H9 (cell line): Measurements from ENCODE around the gene MPZL1. TPM values are rescaled to one million over a fixed set of nuclear protein-coding genes. Genes with fewer than 3 reads are reported as not detected.

ENCODE experiments used
- DNase-seq: peaks from one replicate; pipeline ENCODE4 v3.0.0-alpha.2; 2017
- H2AFZ ChIP-seq: one replicate; pipeline ENCODE4 v1.6.1; 2013; ENCODE audit warnings: mild to moderate bottlenecking, low read length, control low read depth, moderate library complexity
- H2AK5ac ChIP-seq: 2 replicates; pipeline ENCODE4 v1.6.1; 2013; ENCODE audit warnings: low read length, control low read depth, mixed read lengths; ENCODE audit not compliant: insufficient read length
- H2BK120ac ChIP-seq: one replicate; pipeline ENCODE4 v1.6.1; 2013; ENCODE audit warnings: low read depth, mild to moderate bottlenecking, low read length, control low read depth, inconsistent platforms; ENCODE audit not compliant: poor library complexity, severe bottlenecking
- H2BK12ac ChIP-seq: 2 replicates; pipeline ENCODE4 v1.6.1; 2013; ENCODE audit warnings: low read length, control low read depth, mixed read lengths, low read depth; ENCODE audit not compliant: insufficient read length
- H2BK15ac ChIP-seq: 2 replicates; pipeline ENCODE4 v1.6.1; 2013; ENCODE audit warnings: low read depth, low read length, control low read depth
- H2BK20ac ChIP-seq: one replicate; pipeline ENCODE4 v1.6.1; 2013; ENCODE audit warnings: low read depth, mild to moderate bottlenecking, low read length, control low read depth, inconsistent platforms; ENCODE audit not compliant: poor library complexity, severe bottlenecking
- H2BK5ac ChIP-seq: 2 replicates; pipeline ENCODE4 v1.6.1; 2013; ENCODE audit warnings: low read length, control low read depth, mixed read lengths; ENCODE audit not compliant: insufficient read length
- H3K14ac ChIP-seq: 2 replicates; pipeline ENCODE4 v1.6.1; 2013; ENCODE audit warnings: low read length, control low read depth; ENCODE audit not compliant: insufficient read depth
- H3K18ac ChIP-seq: 2 replicates; pipeline ENCODE4 v1.6.1; 2013; ENCODE audit warnings: low read depth, mild to moderate bottlenecking, mixed read lengths, low read length, control low read depth; ENCODE audit not compliant: insufficient read length
- H3K23ac ChIP-seq: 2 replicates; pipeline ENCODE4 v1.6.1; 2013; ENCODE audit warnings: low read length, control low read depth, mixed read lengths, low read depth; ENCODE audit not compliant: insufficient read length
- H3K23me2 ChIP-seq: 2 replicates; pipeline ENCODE4 v1.6.1; 2013; ENCODE audit warnings: low read depth, mild to moderate bottlenecking, mixed read lengths, low read length, control low read depth; ENCODE audit not compliant: insufficient read length, poor library complexity, severe bottlenecking
- H3K27ac ChIP-seq: 2 replicates; pipeline ENCODE4 v1.5.1; 2013; ENCODE audit warnings: low read length, control low read depth, mixed read lengths, low read depth; ENCODE audit not compliant: insufficient read length
- H3K27me3 ChIP-seq: 2 replicates; pipeline ENCODE4 v1.6.1; 2013; ENCODE audit warnings: low read length, control low read depth, inconsistent platforms; ENCODE audit not compliant: insufficient read depth
- H3K4ac ChIP-seq: 2 replicates; pipeline ENCODE4 v1.6.1; 2013; ENCODE audit warnings: low read depth, mild to moderate bottlenecking, control low read depth, inconsistent platforms, low read length, moderate library complexity
- H3K4me1 ChIP-seq: 2 replicates; pipeline ENCODE4 v1.6.1; 2013; ENCODE audit warnings: low read length, control low read depth, inconsistent platforms; ENCODE audit not compliant: insufficient read depth
- H3K4me2 ChIP-seq: 2 replicates; pipeline ENCODE4 v1.6.1; 2013; ENCODE audit warnings: low read length, control low read depth, mixed read lengths; ENCODE audit not compliant: insufficient read length, insufficient read depth
- H3K56ac ChIP-seq: 2 replicates; pipeline ENCODE4 v1.6.1; 2013; ENCODE audit warnings: low read depth, mild to moderate bottlenecking, mixed read lengths, low read length, control low read depth; ENCODE audit not compliant: insufficient read length
- H3K79me1 ChIP-seq: 2 replicates; pipeline ENCODE4 v1.6.1; 2013; ENCODE audit warnings: low read depth, mild to moderate bottlenecking, moderate library complexity, low read length, control low read depth, inconsistent platforms; ENCODE audit not compliant: insufficient read depth, poor library complexity, severe bottlenecking
- H3K79me2 ChIP-seq: 2 replicates; pipeline ENCODE4 v1.6.1; 2013; ENCODE audit warnings: low read length, control low read depth, inconsistent platforms; ENCODE audit not compliant: insufficient read depth
- H3K9ac ChIP-seq: 2 replicates; pipeline ENCODE4 v1.6.1; 2013; ENCODE audit warnings: low read length, control low read depth, mixed read lengths; ENCODE audit not compliant: insufficient read length; ENCODE audit errors: extremely low read depth
- H3K9me3 ChIP-seq: one replicate; pipeline ENCODE4 v1.6.1; 2013; ENCODE audit warnings: low read depth, low read length, inconsistent platforms; ENCODE audit not compliant: control insufficient read depth
- H3T11ph ChIP-seq: one replicate; pipeline ENCODE4 v1.6.1; 2013; ENCODE audit warnings: mild to moderate bottlenecking, low read length, control low read depth, inconsistent platforms
- H4K20me1 ChIP-seq: one replicate; pipeline ENCODE4 v1.6.1; 2013; ENCODE audit not compliant: control insufficient read depth, insufficient read length, insufficient read depth
- H4K5ac ChIP-seq: 2 replicates; pipeline ENCODE4 v1.6.1; 2013; ENCODE audit warnings: low read depth, mild to moderate bottlenecking, mixed read lengths, low read length, control low read depth; ENCODE audit not compliant: insufficient read length
- H4K8ac ChIP-seq: replicated peaks from 2 replicates; pipeline ENCODE4 v1.6.1; 2013; ENCODE audit warnings: low read length, control low read depth, mixed read lengths, low read depth; ENCODE audit not compliant: insufficient read length
- H4K91ac ChIP-seq: 2 replicates; pipeline ENCODE4 v1.6.1; 2013; ENCODE audit warnings: low read depth, mild to moderate bottlenecking, moderate library complexity, mixed read lengths, low read length, control low read depth; ENCODE audit not compliant: insufficient read length
- H3K27ac Mint-ChIP-seq, 3 experiments: 2 replicates in 2 of 3; 3 replicates in 1 of 3; pipeline ENCODE4 v1.8.0; 2020 to 2021; ENCODE audit warnings: mixed read lengths in 3 of 3, mild to moderate bottlenecking in 1 of 3, moderate library complexity in 1 of 3
- H3K27me3 Mint-ChIP-seq: 2 replicates; pipeline ENCODE4 v1.8.0; 2021; ENCODE audit warnings: low read depth, mild to moderate bottlenecking, moderate library complexity, mixed read lengths
- H3K36me3 Mint-ChIP-seq, 3 experiments: 2 replicates in 2 of 3; 3 replicates in 1 of 3; pipeline ENCODE4 v1.8.0; 2020 to 2021; ENCODE audit warnings: low read depth in 3 of 3, mixed read lengths in 3 of 3; ENCODE audit not compliant: insufficient read depth in 1 of 3
- H3K4me1 Mint-ChIP-seq, 2 experiments: 2 replicates each; pipeline ENCODE4 v1.8.0; 2020; ENCODE audit warnings: mixed read lengths in 2 of 2
- H3K4me3 Mint-ChIP-seq, 2 experiments: 2 replicates in 1 of 2; 3 replicates in 1 of 2; pipeline ENCODE4 v1.8.0; 2020 to 2021; ENCODE audit warnings: mild to moderate bottlenecking in 2 of 2, mixed read lengths in 2 of 2, moderate library complexity in 1 of 2
- H3K9me3 Mint-ChIP-seq, 2 experiments: 2 replicates in 1 of 2; 3 replicates in 1 of 2; pipeline ENCODE4 v1.8.0; 2020; ENCODE audit warnings: mild to moderate bottlenecking in 2 of 2, mixed read lengths in 2 of 2, moderate library complexity in 1 of 2
- WGBS: extraction: QIAGEN DNeasy Blood & Tissue Kit; methylation state at CpG from one replicate; pipeline ENCODE4 v1.1.7; 2013; ENCODE audit warnings: missing lambda C conversion rate, low lambda C conversion rate, mixed read lengths; ENCODE audit not compliant: insufficient read length; ENCODE audit errors: extremely low coverage; 5-methylcytosine and 5-hydroxymethylcytosine counted together
- total RNA-seq: library from RNA; stranded (reverse); gene quantifications from 2 replicates; pipeline ENCODE4 v1.2.1, GENCODE V29; 2021
- TF ChIP-seq, protein P1 (sequence below): fragments of 200-600 bp; sonication (generic); conservative IDR thresholded peaks from 3 replicates; pipeline ENCODE4 v1.8.0; 2021; ENCODE audit warnings: antibody characterized with exemption, mild to moderate bottlenecking

Gene MPZL1
- total RNA-seq, 1 experiment from 2014 or later = 60.7 TPM

DNA sequence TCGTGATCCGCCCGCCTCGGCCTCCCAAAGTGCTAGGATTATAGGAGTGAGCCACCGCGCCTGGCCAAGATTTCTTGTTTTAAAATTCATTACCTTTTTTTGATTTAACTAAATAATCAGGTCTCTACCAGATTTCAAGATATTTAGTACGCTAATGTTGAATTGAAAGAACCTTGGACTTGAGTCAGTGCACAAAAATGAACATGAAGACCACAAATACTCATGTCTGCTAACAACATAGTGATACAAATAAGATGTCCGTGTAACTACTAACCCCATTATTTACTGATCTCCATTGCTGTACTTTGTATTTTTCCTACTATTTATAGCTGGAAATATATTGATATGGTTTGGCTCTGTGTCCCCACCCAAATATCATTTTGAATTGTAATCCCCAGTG is 16.4 kb downstream of the MPZL1 start:
- no peak overlapping the region for H2BK120ac ChIP-seq
- no peak overlapping the region for H2BK20ac ChIP-seq
- no peaks in the 10 kb centered on the region for H3K79me1 ChIP-seq
- no peak overlapping the region for H3K18ac ChIP-seq
- H3K27me3 Mint-ChIP-seq = no peaks in the 10 kb centered on the region; the same call in 1 of the 2 replicates
- no peak overlapping the region for H2AK5ac ChIP-seq
- no peaks in the 10 kb centered on the region for H3K27me3 ChIP-seq
- peaks cover 4 to 5% of the 10 kb centered on the region in 2 experiments; a peak in 3 of 5 replicates for H3K9me3 Mint-ChIP-seq
- H3K36me3 Mint-ChIP-seq = peaks cover 8 to 12% (median 9%) of the 10 kb centered on the region in 3 experiments
- H3K79me2 ChIP-seq = peaks cover 11% of the 10 kb centered on the region; the same call in 1 of the 2 replicates
- H4K20me1 ChIP-seq = no peaks in the 10 kb centered on the region
- no peak overlapping the region for H4K8ac ChIP-seq
- no peak overlapping the region for H3K27ac ChIP-seq
- H3K14ac ChIP-seq = no peak overlapping the region
- no peak overlapping the region for H3T11ph ChIP-seq
- no peak overlapping the region for H2AFZ ChIP-seq
- no peak overlapping the region for H2BK5ac ChIP-seq
- no peak overlapping the region for H4K5ac ChIP-seq
- no peak overlapping the region for H4K91ac ChIP-seq
- no peak overlapping the region for H2BK15ac ChIP-seq
- H3K56ac ChIP-seq = no peak overlapping the region
- H3K23ac ChIP-seq = no peak overlapping the region
- H3K4ac ChIP-seq = no peak overlapping the region
- TF ChIP-seq, protein P1, sequence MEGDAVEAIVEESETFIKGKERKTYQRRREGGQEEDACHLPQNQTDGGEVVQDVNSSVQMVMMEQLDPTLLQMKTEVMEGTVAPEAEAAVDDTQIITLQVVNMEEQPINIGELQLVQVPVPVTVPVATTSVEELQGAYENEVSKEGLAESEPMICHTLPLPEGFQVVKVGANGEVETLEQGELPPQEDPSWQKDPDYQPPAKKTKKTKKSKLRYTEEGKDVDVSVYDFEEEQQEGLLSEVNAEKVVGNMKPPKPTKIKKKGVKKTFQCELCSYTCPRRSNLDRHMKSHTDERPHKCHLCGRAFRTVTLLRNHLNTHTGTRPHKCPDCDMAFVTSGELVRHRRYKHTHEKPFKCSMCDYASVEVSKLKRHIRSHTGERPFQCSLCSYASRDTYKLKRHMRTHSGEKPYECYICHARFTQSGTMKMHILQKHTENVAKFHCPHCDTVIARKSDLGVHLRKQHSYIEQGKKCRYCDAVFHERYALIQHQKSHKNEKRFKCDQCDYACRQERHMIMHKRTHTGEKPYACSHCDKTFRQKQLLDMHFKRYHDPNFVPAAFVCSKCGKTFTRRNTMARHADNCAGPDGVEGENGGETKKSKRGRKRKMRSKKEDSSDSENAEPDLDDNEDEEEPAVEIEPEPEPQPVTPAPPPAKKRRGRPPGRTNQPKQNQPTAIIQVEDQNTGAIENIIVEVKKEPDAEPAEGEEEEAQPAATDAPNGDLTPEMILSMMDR = no peak
- no peak overlapping the region for H3K27ac Mint-ChIP-seq
- no peak overlapping the region for H3K9ac ChIP-seq
- WGBS = no CpG with 5 or more reads among the region's 8 CpGs
- H3K4me2 ChIP-seq = no peak overlapping the region
- no peaks in the 10 kb centered on the region for H3K23me2 ChIP-seq
- no peaks in the 10 kb centered on the region for H3K9me3 ChIP-seq
- peaks cover 20 to 22% of the 10 kb centered on the region in 2 experiments for H3K4me1 Mint-ChIP-seq
- H2BK12ac ChIP-seq = no peak overlapping the region
- H3K4me1 ChIP-seq = no peaks in the 10 kb centered on the region; the same call in 1 of the 2 replicates
- no peak overlapping the region for H3K4me3 Mint-ChIP-seq
- no peak for DNase-seq
